ENCODE measurements around the gene STN1.

Gene STN1

GRCh38 chr10:103911021-103911459 lies 6.9 kb downstream of the STN1 start:
- Histone ChIP-seq H3K4me3 (ENCODE audit: low read depth, low read length) (no peak overlapping the region), H3K36me3 (ENCODE audit: control insufficient read depth, insufficient read depth, low read length) (no peaks in the 10 kb centered on the region), H3K27me3 (ENCODE audit: control insufficient read depth, insufficient read depth, low read length) (no peaks in the 10 kb centered on the region), H3K9ac (ENCODE audit: low read depth, low read length) (no peak overlapping the region), H3K4me1 (ENCODE audit: control insufficient read depth, insufficient read depth, low read length) (peaks cover 17% of the 10 kb centered on the region), H3K9me3 (ENCODE audit: control insufficient read depth, insufficient read depth, low read length) (peaks cover 6% of the 10 kb centered on the region)

DNA sequence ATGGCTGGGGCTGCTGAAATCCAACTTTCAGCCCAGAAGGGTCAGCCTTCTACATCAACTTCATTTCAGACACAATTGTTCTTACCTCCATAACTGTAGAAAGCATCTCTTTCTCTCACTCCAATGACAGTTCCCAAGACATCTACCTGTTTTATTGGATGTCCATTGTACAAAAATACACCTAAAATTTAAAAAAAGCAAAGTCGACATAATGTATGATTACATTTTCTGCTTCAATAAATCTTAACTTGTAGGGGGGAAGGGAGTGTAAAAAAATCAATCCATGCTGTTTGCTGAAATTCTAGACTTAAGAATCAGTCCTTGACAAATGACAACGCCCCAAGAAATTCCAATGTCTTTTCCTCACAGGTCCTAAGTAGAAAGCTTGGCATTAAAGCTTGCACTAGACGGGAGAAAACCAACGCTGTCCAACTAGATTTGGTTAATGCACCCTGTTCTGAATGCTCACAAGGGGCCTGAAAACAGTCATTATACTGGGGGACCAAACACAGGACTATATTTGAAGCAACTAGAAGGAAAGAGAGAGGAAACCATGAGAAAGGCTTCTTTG lies 7.5 kb downstream of the STN1 start:
- Histone ChIP-seq H3K4me1 (ENCODE audit: control insufficient read depth, insufficient read depth, low read length) (peaks cover 17% of the 10 kb centered on the region), H3K9ac (ENCODE audit: low read depth, low read length) (no peak overlapping the region), H3K9me3 (ENCODE audit: control insufficient read depth, insufficient read depth, low read length) (peaks cover 6% of the 10 kb centered on the region), H3K4me3 (ENCODE audit: low read depth, low read length) (no peak overlapping the region), H3K27me3 (ENCODE audit: control insufficient read depth, insufficient read depth, low read length) (no peaks in the 10 kb centered on the region), H3K36me3 (ENCODE audit: control insufficient read depth, insufficient read depth, low read length) (no peaks in the 10 kb centered on the region)

DNA sequence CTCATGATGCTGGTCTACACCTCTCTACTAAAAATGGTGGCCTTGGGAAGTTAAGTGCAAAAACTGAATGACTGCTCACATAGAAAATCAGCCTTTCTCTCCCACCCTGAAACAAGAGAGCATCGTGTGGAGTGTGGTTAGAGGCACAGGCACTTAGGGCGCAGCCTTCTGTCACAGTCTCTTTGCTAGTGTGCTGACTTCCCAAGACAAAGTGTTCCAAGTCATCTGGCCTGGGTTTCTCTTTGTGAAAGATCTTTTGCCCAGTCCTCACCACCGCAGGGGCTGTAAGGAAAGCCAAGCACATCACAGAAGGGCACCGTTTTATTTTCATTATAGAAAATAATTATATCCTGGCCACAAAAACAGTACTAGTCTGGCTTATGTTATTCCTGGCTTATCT lies 12.5 kb downstream of the STN1 start:
- no peaks in the 10 kb centered on the region for H3K36me3 ChIP-seq (ENCODE audit: control insufficient read depth, insufficient read depth, low read length)
- H3K9ac ChIP-seq (ENCODE audit: low read depth, low read length), result no peak overlapping the region
- H3K9me3 ChIP-seq (ENCODE audit: control insufficient read depth, insufficient read depth, low read length), result no peaks in the 10 kb centered on the region
- peaks cover 9% of the 10 kb centered on the region for H3K4me1 ChIP-seq (ENCODE audit: control insufficient read depth, insufficient read depth, low read length)
- H3K27me3 ChIP-seq (ENCODE audit: control insufficient read depth, insufficient read depth, low read length), result no peaks in the 10 kb centered on the region
- no peak overlapping the region for H3K4me3 ChIP-seq (ENCODE audit: low read depth, low read length)

- Histone ChIP-seq H3K36me3 (ENCODE audit: control insufficient read depth, insufficient read depth, low read length) (peaks cover 3% of the 10 kb centered on the region), H3K4me3 (ENCODE audit: low read depth, low read length) (no peak overlapping the region), H3K9me3 (ENCODE audit: control insufficient read depth, insufficient read depth, low read length) (no peaks in the 10 kb centered on the region), H3K4me1 (ENCODE audit: control insufficient read depth, insufficient read depth, low read length) (no peaks in the 10 kb centered on the region), H3K9ac (ENCODE audit: low read depth, low read length) (no peak overlapping the region), H3K27me3 (ENCODE audit: control insufficient read depth, insufficient read depth, low read length) (no peaks in the 10 kb centered on the region)
These were observed 16.7 kb downstream of the STN1 start for GRCh38 chr10:103901299-103901698.

DNA sequence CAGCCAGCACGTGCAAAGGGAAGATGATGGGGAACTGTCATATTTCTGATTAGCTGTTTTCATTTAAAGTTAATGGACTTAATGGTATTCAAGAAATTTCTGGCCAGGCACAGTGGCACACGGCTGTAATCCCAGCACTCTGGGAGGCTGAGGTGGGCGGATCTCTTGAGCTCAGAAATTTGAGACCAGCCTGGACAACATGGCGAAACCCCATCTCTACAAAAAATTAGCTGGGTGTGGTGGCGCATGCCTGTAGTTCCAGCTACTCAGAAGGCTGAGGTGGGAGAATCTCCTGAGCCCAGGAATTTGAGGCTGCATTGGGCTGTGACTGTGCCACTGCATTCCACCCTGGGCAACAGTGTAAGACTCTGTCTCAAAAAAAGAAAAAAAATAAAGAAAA lies 18.7 kb downstream of the STN1 start:
- Histone ChIP-seq H3K9me3 (ENCODE audit: control insufficient read depth, insufficient read depth, low read length) (no peaks in the 10 kb centered on the region), H3K36me3 (ENCODE audit: control insufficient read depth, insufficient read depth, low read length) (peaks cover 3% of the 10 kb centered on the region)

GRCh38 chr10:103897241-103897774 lies 20.7 kb downstream of the STN1 start:
- H3K4me3 ChIP-seq (ENCODE audit: low read depth, low read length), result no peak overlapping the region
- H3K9ac ChIP-seq (ENCODE audit: low read depth, low read length), result no peak overlapping the region
- peaks cover 3% of the 10 kb centered on the region for H3K36me3 ChIP-seq (ENCODE audit: control insufficient read depth, insufficient read depth, low read length)
- H3K9me3 ChIP-seq (ENCODE audit: control insufficient read depth, insufficient read depth, low read length), result no peaks in the 10 kb centered on the region
- no peaks in the 10 kb centered on the region for H3K4me1 ChIP-seq (ENCODE audit: control insufficient read depth, insufficient read depth, low read length)
- no peaks in the 10 kb centered on the region for H3K27me3 ChIP-seq (ENCODE audit: control insufficient read depth, insufficient read depth, low read length)

More for the DNA sequence above, 18.7 kb downstream of the STN1 start:
- no peaks in the 10 kb centered on the region for H3K27me3 ChIP-seq (ENCODE audit: control insufficient read depth, insufficient read depth, low read length)
- H3K4me1 ChIP-seq (ENCODE audit: control insufficient read depth, insufficient read depth, low read length), result no peaks in the 10 kb centered on the region
- no peak overlapping the region for H3K9ac ChIP-seq (ENCODE audit: low read depth, low read length)
- H3K4me3 ChIP-seq (ENCODE audit: low read depth, low read length), result no peak overlapping the region

DNA sequence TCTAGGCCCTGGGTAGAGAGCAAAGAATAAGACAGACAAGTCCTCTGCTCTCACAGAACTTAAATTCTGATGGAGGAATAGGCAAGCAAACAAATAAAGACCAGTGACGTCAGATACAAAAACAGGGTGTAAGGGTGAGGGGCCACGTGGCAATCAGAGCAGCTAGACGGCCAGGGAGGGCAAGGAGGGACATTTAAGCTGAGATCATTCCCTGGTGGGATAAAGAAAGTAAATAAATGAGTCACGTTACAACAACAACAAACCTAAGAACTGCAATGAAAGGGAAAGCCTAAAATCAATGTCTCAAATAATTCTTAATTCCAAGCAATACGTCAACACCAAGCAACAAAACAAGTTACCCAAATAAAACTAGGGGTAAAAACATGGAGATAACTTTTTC lies 21.8 kb downstream of the STN1 start:
- Histone ChIP-seq H3K4me1 (ENCODE audit: control insufficient read depth, insufficient read depth, low read length) (no peaks in the 10 kb centered on the region), H3K4me3 (ENCODE audit: low read depth, low read length) (no peak overlapping the region), H3K9me3 (ENCODE audit: control insufficient read depth, insufficient read depth, low read length) (no peaks in the 10 kb centered on the region), H3K27me3 (ENCODE audit: control insufficient read depth, insufficient read depth, low read length) (no peaks in the 10 kb centered on the region), H3K9ac (ENCODE audit: low read depth, low read length) (no peak overlapping the region), H3K36me3 (ENCODE audit: control insufficient read depth, insufficient read depth, low read length) (peaks cover 3% of the 10 kb centered on the region)

DNA sequence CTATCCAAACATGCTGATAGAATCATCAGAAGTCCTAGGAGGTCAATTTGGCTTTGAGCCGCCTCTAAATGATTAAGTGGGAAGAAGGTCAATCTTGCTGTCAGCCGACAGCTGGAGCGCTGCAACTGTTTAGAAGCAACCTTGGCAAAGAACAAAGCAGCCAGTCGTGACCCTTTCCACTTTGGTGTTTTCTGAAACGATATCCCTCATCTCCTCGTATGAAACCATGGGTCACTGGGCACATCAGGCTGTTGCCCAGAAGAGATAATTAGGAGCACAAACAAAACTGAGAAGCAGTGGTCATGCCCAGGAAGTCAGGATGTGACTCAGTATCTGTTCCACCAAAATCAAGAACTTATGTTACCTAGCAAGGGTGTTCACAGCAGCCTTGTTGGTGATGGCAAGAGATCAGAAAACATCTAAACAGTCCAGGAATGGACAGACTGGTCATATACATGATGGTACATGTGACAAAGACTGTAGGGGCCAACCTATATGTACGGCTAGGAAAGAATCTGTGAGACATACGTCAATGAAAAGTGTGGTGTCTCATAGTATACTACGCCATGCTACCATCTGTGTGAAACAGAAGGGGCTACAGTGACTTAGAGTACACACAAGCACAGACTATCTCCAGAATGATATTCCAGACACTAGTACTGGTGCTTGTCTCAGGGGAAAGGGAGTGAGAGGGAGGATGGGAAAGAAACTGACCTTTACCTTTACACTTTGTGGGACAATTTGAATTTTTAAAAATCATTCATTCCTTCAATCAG lies 22.4 kb downstream of the STN1 start:
- H3K9ac ChIP-seq (ENCODE audit: low read depth, low read length), result no peak overlapping the region
- no peaks in the 10 kb centered on the region for H3K27me3 ChIP-seq (ENCODE audit: control insufficient read depth, insufficient read depth, low read length)
- H3K36me3 ChIP-seq (ENCODE audit: control insufficient read depth, insufficient read depth, low read length), result peaks cover 3% of the 10 kb centered on the region
- no peaks in the 10 kb centered on the region for H3K4me1 ChIP-seq (ENCODE audit: control insufficient read depth, insufficient read depth, low read length)
- H3K4me3 ChIP-seq (ENCODE audit: low read depth, low read length), result no peak overlapping the region
- H3K9me3 ChIP-seq (ENCODE audit: control insufficient read depth, insufficient read depth, low read length), result no peaks in the 10 kb centered on the region

DNA sequence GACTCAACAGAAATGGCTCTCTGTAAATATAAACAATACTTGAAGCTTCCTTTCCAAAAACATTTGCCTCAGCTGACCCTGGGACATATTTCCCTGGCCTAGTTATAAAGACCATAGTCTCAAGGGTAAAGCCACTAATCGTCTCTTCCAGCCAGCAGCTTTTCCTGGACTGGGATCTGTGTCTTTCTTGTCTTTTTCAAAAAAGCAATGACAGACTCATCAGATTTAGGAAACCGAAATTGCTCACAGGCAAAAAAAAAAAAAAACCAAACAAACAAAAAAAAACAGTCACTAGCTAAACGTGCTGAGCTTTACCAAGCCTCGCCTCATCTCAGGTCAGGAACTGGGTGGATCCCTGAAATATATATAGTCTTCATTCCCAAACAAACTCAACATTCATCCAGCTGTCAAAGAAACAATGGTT lies 23.5 kb downstream of the STN1 start:
- no peak overlapping the region for H3K9ac ChIP-seq (ENCODE audit: low read depth, low read length)
- H3K27me3 ChIP-seq (ENCODE audit: control insufficient read depth, insufficient read depth, low read length), result no peaks in the 10 kb centered on the region
- no peak overlapping the region for H3K4me3 ChIP-seq (ENCODE audit: low read depth, low read length)
- peaks cover 3% of the 10 kb centered on the region for H3K36me3 ChIP-seq (ENCODE audit: control insufficient read depth, insufficient read depth, low read length)
- H3K9me3 ChIP-seq (ENCODE audit: control insufficient read depth, insufficient read depth, low read length), result no peaks in the 10 kb centered on the region
- H3K4me1 ChIP-seq (ENCODE audit: control insufficient read depth, insufficient read depth, low read length), result no peaks in the 10 kb centered on the region

- Histone ChIP-seq H3K27me3 (ENCODE audit: control insufficient read depth, insufficient read depth, low read length) (no peaks in the 10 kb centered on the region), H3K9me3 (ENCODE audit: control insufficient read depth, insufficient read depth, low read length) (no peaks in the 10 kb centered on the region), H3K4me1 (ENCODE audit: control insufficient read depth, insufficient read depth, low read length) (no peaks in the 10 kb centered on the region), H3K9ac (ENCODE audit: low read depth, low read length) (no peak overlapping the region), H3K36me3 (ENCODE audit: control insufficient read depth, insufficient read depth, low read length) (peaks cover under 1% of the 10 kb centered on the region), H3K4me3 (ENCODE audit: low read depth, low read length) (no peak overlapping the region)
These were observed 24.2 kb downstream of the STN1 start for GRCh38 chr10:103893817-103894216.

DNA sequence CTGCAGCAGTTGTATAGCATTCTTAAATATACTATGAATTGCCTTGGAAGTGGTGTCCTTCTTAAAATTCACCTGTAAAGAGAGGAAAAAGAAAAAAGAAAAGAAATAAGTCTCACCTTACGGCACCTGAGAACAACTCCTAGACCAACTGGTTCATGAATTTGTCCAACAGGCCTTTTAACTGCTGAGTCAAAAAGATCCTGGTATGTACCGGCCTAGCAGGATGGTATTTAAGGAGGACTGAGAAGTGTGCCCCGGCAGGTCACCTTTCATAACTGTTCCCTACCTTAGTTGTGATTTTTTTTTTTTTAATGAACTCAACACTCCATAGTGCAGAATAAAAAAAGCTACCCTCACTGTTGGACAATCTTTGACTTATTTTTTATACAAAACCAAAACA lies 25.8 kb downstream of the STN1 start:
- no peaks in the 10 kb centered on the region for H3K27me3 ChIP-seq (ENCODE audit: control insufficient read depth, insufficient read depth, low read length)
- H3K9me3 ChIP-seq (ENCODE audit: control insufficient read depth, insufficient read depth, low read length), result no peaks in the 10 kb centered on the region
- no peak overlapping the region for H3K4me3 ChIP-seq (ENCODE audit: low read depth, low read length)
- H3K36me3 ChIP-seq (ENCODE audit: control insufficient read depth, insufficient read depth, low read length), result no peaks in the 10 kb centered on the region
- no peak overlapping the region for H3K9ac ChIP-seq (ENCODE audit: low read depth, low read length)
- no peaks in the 10 kb centered on the region for H3K4me1 ChIP-seq (ENCODE audit: control insufficient read depth, insufficient read depth, low read length)

- Histone ChIP-seq H3K4me1 (ENCODE audit: control insufficient read depth, insufficient read depth, low read length) (no peaks in the 10 kb centered on the region), H3K36me3 (ENCODE audit: control insufficient read depth, insufficient read depth, low read length) (no peaks in the 10 kb centered on the region)
These were observed 27.3 kb downstream of the STN1 start for GRCh38 chr10:103890688-103891087.

More at GRCh38 chr10:103890688-103891087, 27.3 kb downstream of the STN1 start:
- Histone ChIP-seq H3K9me3 (ENCODE audit: control insufficient read depth, insufficient read depth, low read length) (no peaks in the 10 kb centered on the region), H3K27me3 (ENCODE audit: control insufficient read depth, insufficient read depth, low read length) (no peaks in the 10 kb centered on the region), H3K4me3 (ENCODE audit: low read depth, low read length) (no peak overlapping the region), H3K9ac (ENCODE audit: low read depth, low read length) (no peak overlapping the region)
